Mesenteric fat pad (tissue), 1 donor: ENCODE measurements around the gene INPP4A. TPM values are rescaled to one million over a fixed set of nuclear protein-coding genes. Genes with fewer than 3 reads are reported as not detected.
"Not testable (repeated sequence)": the region's sequence is repeated elsewhere in the genome, so short reads cannot be mapped to it uniquely, and the experiment has no call there.

Experiments
- DNase-seq: peaks from one replicate; pipeline ENCODE4 v3.0.0-alpha.2; 2020; ENCODE audit warnings: low spot score
- total RNA-seq: library from RNA; stranded (reverse); fragmentation: NEBNext Ultra II Directional; extraction: Animal tissue kit (Norgen Biotek cat#: 25700); gene quantifications from one replicate; pipeline ENCODE4 v1.2.1, GENCODE V29; 2021
- donor health status: DM: yes; HTN: yes; CAD: no.

INPP4A gene
- total RNA-seq, 1 donor from 2014 or later: 30.3 TPM

GRCh38 chr2:98578231-98578630 lies 133.6 kb downstream of the INPP4A start:
- DNase-seq: no peak

GRCh38 chr2:98579926-98580325 lies 135.3 kb downstream of the INPP4A start:
- no peak for DNase-seq

DNA sequence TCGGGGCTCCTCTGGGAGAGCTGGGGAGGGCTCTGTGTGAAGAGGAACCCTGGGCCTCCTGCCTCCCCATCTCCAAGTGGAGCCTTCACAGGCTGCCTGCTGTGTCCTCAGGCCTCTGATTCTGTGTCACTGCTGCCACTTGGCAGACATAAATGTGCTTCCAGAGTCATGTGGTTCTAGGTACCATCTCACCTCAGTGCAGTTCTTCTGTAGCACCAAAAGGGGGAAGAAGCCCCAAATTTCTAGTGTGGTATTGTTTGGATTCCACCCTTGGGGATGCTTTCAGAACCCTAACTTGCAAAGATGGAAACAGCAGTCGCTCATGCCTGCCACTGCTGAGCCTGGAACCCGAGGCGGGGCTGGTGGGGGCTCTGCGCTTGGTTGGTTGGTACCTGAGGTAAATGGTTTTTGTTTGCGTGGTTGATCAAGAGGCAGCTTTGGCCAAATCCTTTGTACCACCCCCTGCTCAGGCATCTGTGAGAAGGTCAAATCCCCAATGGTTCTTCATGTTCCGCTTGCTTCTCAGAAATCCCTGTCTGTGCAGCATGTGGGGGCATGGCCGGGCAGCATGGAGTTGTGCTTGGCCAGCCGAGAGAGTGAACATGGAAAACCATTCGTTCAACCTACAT lies 136.1 kb downstream of the INPP4A start:
- no peak for DNase-seq

DNA sequence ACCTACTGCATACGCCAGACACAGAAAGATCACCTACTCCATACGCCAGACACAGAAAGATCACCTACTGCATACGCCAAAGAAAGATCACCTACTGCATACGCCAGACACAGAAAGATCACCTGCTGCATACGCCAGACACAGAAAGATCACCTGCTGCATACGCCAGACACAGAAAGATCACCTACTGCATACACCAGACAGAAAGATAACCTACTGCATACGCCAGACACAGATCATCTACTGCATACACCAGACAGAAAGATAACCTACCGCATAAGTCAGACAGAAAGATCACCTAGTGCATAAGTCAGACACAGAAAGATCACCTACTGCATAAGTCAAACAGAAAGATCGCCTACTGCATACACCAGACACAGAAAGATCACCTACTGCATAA lies 137.9 kb downstream of the INPP4A start:
- DNase-seq: no peak

- no peak for DNase-seq
Observed at GRCh38 chr2:98583276-98583675, 138.6 kb downstream of the INPP4A start.

DNA sequence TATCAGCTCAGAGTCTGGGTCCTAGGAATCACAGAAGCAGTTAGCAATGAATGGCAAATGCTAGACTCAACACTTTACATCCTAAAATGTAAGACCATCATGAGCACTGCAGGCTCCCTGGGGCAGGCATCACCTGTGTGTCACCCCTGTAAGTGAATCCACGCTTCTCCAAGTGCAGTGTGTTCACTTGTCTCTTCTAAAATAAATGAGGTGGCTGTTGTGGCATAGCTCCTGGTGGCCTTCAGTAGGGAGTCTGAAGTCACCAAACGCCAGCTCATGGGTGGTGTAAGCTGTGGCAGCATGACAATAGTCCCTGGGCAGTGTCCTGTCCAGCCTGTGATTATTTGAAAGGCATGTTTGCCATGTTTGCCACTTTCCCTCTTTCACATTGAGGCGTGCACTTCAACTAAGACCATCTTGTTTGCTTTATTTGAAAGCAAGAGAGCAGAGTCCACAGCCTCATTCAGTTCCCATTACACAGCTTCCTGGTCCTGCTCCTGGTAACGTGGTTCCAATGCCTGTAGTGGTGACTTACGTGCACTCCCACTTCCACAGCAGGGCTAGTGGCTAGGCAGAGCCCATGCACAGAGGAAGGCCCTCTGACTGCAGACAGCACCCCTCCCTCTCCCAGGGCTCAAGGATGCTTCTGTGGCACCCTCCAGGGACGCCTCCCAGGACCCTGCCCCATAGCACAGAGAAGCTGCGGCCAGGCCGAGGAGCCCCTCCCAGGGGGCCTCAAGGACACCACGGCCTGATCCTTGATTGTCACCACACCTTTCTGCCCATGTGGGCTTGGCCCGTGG lies 139.4 kb downstream of the INPP4A start:
- DNase-seq: no peak

DNA sequence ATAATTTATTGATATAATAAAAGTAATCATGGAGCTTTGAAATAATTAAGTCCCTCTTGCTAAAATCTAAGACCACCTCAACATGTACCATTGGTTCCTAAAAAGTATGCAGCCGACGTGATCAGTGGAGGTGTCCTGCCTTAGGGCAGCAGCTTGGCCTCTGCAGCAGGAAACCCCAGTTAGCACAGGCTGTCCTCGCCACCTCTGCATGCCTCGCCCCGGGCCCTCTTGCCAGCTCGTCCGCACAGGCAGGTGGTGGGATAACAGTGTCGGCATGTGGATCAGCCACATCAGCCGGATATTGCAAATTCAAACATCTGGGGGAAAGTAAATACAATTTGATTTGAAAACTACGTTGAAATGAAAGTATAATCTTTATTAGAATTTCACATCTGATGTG lies 140.7 kb downstream of the INPP4A start:
- no peak for DNase-seq

GRCh38 chr2:98586551-98587140 lies 142.0 kb downstream of the INPP4A start:
- DNase-seq: no peak

GRCh38 chr2:98588880-98589431 lies 144.3 kb downstream of the INPP4A start:
- DNase-seq: no peak

DNA sequence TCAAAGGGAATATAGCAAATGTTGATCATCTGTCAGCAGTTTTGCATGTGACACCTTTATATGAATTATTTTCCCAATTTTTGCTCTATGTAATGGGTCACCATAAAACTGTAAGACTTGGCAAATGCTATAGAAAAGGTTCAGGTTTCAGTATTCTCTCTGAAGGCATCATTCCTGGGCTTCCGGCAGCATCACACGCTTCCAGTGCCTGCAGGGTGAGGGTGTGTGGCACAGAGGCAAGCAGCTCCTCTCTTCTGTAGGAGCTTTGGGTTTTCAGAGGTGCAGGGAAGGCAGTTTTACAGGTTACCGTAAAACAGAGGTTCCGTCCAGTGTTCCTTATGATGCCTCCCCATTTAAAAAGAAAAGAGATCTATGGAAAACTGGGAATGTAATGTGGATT lies 144.8 kb downstream of the INPP4A start:
- DNase-seq: no peak

DNA sequence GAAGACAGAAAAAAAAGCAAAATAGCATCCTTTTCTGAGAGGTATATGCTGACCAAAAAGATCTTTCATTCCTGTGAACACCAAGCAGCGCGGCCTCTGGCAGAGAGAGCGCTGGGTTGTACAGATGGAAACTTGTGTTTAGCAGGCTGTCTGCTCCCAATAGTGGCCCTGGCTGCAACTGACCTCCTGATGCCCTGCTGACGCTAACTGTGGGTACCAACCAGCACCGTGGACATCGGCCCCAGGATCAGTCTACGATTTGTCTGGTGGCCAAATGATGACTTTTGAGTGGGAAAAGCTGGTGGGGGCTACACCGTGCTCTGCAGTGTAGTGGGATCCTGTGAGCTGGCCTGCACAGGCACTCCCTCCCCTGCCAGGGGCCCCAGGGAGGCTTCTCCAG lies 147.9 kb downstream of the INPP4A start:
- DNase-seq: no peak

DNA sequence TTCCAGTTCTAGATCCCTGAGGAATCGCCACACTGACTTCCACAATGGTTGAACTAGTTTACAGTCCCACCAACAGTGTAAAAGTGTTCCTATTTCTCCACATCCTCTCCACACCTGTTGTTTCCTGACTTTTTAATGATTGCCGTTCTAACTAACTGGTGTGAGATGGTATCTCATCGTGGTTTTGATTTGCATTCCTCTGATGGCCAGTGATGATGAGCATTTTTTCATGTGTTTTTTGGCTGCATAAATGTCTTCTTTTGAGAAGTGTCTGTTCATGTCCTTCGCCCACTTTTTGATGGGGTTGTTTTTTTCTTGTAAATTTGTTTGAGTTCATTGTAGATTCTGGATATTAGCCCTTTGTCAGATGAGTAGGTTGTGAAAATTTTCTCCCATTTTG lies 150.0 kb downstream of the INPP4A start:
- not testable (repeated sequence) for DNase-seq

DNA sequence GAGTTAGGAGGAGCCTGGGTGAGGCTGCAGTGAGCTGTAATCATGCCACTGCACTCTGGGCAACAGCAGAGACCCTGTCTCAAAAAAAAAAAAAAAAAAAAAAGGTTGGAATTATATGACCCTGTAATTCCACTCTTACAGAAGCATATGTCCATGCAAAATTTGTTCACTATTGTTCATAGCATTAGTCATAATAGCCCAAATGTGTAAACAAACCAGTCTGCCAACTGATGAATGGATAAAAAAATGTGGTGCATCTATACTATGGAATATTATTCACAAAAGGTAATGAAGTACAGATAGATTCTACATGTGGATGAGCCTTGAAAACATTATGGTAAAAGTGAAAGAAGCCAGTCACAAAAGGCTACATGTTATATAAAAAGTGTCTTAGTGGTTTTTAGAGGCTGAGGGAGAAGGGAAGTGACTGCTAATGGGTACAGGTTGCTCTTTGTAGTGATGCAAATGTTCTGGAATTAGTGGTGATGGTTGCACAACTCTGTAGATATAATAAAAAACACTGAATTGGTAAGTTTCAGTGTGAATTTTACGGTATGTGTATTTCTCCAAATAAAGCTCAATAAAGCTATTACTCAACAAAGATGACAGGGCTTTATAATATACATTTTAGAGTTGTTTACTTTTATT lies 154.2 kb downstream of the INPP4A start:
- DNase-seq: no peak

DNA sequence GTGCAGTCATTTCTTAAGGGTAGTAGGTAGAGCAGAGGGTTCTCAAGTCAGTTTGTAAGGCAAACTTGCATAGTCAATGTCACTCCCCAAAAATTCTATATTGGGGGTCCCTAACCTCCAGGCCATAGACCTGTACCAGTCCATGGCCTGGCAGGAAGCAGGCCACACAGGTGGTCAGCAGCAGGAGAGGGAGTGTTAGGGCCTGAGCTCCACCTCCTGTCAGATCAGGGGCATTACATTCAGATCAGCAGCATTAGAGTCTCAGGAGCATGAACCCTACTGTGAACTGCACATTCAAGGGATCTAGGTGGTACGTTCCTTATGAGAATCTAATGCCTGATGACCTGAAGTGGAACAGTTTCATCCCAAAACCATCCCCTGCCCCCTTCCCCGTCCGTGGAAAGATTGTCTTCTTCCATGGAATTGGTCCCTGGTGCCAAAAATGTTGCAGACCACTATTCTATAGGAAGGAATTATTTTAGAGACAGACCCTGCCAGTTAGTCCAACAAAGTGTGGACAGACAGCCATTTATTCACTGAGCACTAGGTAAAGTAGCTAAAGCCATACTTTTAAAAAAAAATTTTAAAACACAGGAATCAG lies 157.0 kb downstream of the INPP4A start:
- DNase-seq: no peak

DNA sequence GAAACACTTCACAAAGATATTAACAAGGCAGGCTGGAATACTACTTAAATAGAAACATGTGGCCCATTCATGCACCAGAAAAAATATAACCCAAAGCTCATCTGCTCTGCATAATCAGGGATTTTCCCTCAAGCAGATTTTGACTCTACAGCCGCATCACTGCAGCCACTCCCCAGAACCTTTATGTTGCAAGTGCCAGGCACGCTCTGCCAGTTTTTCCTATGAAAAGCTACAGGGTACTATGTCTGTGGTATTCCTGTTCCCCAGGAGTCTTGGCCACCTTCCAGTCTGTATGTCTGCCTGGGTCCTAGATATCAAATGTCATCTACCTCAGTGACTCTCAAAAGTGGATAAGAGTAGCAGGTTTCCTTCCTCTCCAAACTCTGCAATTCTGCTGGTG lies 159.9 kb downstream of the INPP4A start:
- no peak for DNase-seq

DNA sequence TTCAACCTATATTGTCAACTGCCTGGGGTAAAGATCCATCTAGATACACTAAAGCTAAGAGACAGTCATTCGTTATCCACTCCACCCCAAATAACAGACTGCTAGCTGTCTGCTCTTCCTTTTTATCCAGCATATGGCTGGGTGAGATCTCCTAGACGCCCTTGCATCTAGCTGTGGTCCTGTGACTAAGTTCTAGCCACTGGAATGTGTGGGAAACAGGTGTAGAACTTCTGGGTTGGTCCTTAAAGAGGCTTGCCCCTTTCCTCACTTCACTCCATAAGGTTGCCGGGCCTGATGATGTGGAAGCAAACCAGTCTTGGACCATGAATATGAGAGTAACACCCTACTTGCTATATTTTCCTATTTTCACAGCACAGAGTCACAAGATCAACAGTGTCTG lies 160.4 kb downstream of the INPP4A start:
- no peak for DNase-seq

GRCh38 chr2:98606431-98606830 lies 161.8 kb downstream of the INPP4A start:
- no peak for DNase-seq

DNA sequence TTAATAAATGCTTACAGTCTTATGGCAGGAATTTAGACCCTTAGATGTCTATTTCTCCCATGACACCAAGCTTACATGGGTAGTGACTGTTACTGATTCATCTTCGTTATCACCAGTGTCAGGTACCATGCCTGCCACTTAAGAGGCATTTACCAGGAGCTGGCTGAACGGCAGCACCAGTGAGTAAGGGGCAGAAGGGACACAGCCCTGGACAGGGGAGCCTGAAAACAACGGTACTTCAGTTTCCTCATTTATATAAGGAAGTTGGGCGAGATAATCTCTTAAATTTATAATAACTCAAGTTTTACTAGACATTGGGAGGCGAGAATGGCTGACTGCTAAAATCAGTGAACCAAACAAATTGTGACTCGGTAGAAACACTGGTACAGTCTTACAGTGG lies 162.4 kb downstream of the INPP4A start:
- DNase-seq: no peak

GRCh38 chr2:98607741-98608115 lies 163.1 kb downstream of the INPP4A start:
- no peak for DNase-seq

- DNase-seq: peak; percentile 98
Observed at GRCh38 chr2:98608116-98608961, 163.7 kb downstream of the INPP4A start, which contains the start of the genes COA5 and UNC50. TSS of gene COA5 (minus strand) at chr2:98608512. CDS start at chr2:98608405, 107 bp downstream. TSS of gene UNC50 (plus strand) at chr2:98608589. CDS start at chr2:98609760, 1,171 bp downstream.
